ENCODE results near the gene CDK5RAP1. TPM values are rescaled to one million over a fixed set of nuclear protein-coding genes. Genes with fewer than 3 reads are reported as not detected.

CDK5RAP1 gene
- total and polyA plus RNA-seq, 12 donors, result 16.9 to 42.6 (median 23.3) TPM

- WGBS, 2 donors, result 94 to 98% methylated on average over 4 of the region's 4 CpGs
- no peak overlapping the region for H3K4me3 ChIP-seq
- no peak for ATAC-seq
- H3K4me1 ChIP-seq, result peaks cover 0 to 6% (median 0%) of the 10 kb centered on the region in 9 donors
- no peak overlapping the region for H3K27ac ChIP-seq
- H3K9me3 ChIP-seq, result no peaks in the 10 kb centered on the region
- TF ChIP-seq CTCF (IDR thresholded peaks at IDR 0.05), result no peak
- intact Hi-C loops (cut with DNase I), result no loop called here
- DNase-seq, result no peak
- H3K27me3 ChIP-seq, result no peaks in the 10 kb centered on the region
- H3K36me3 ChIP-seq, result peaks cover 0 to 100% (median 72%) of the 10 kb centered on the region in 9 donors
These were observed 28.3 kb downstream of the CDK5RAP1 start for GRCh38 chr20:33372993-33373441.

GRCh38 chr20:33370291-33370690 lies 31.0 kb downstream of the CDK5RAP1 start:
- intact Hi-C loops (cut with DNase I), result no loop called here

GRCh38 chr20:33362898-33363297 lies 38.4 kb downstream of the CDK5RAP1 start:
- 50 to 52% methylated on average over 1 of the region's 1 CpG for WGBS, 2 donors

More at GRCh38 chr20:33370291-33370690, 31.0 kb downstream of the CDK5RAP1 start:
- ATAC-seq (peak in 1 of 8 donors; percentile 56), DNase-seq (no peak)
- WGBS, 2 donors, result 92 to 96% methylated on average over 8 of the region's 8 CpGs
- no peaks in the 10 kb centered on the region for H3K27me3 ChIP-seq
- H3K4me1 ChIP-seq, result peaks cover 0 to 6% (median 0%) of the 10 kb centered on the region in 9 donors
- no peak overlapping the region for H3K4me3 ChIP-seq
- no peaks in the 10 kb centered on the region for H3K9me3 ChIP-seq
- H3K27ac ChIP-seq, result peak overlapping the region in 1 of 10 donors; percentile 73
- peaks cover 0 to 100% (median 70%) of the 10 kb centered on the region in 9 donors for H3K36me3 ChIP-seq
- no peak for TF ChIP-seq CTCF (IDR thresholded peaks at IDR 0.05)

More at GRCh38 chr20:33362898-33363297, 38.4 kb downstream of the CDK5RAP1 start:
- Histone ChIP-seq H3K4me3 (no peak overlapping the region), H3K9me3 (no peaks in the 10 kb centered on the region), H3K4me1 (peaks cover 0 to 13% (median 0%) of the 10 kb centered on the region in 9 donors), H3K27me3 (no peaks in the 10 kb centered on the region), H3K36me3 (peaks cover 0 to 100% (median 29%) of the 10 kb centered on the region in 9 donors), H3K27ac (no peak overlapping the region)
- TF ChIP-seq CTCF (IDR thresholded peaks at IDR 0.05), result no peak
- DNase-seq (no peak), ATAC-seq (no peak)
- intact Hi-C loops (cut with DNase I), result no loop called here

All from heart right ventricle (tissue), 16 donors.